Uterus (tissue), 2 donors: ENCODE results near the gene MOB3A.

Source experiments
- POLR2A ChIP-seq, 2 donors: fragments of 450-650 bp; IDR thresholded peaks; one replicate each; pipeline ENCODE4 v1.6.1; 2016; ENCODE audit warnings: antibody characterized with exemption in 2 of 2, mild to moderate bottlenecking in 1 of 2, moderate library complexity in 1 of 2
- TF ChIP-seq, protein P1 (sequence below), 4 experiments: fragments of 200-600 bp in 2 of 4; fragments of 450-650 bp in 2 of 4; sonication (generic) in 2 of 4; IDR thresholded peaks; one replicate each; pipeline ENCODE4 v1.5.1; 2016 to 2019; ENCODE audit warnings: antibody characterized with exemption in 4 of 4, mild to moderate bottlenecking in 2 of 4, moderate library complexity in 1 of 4

DNA sequence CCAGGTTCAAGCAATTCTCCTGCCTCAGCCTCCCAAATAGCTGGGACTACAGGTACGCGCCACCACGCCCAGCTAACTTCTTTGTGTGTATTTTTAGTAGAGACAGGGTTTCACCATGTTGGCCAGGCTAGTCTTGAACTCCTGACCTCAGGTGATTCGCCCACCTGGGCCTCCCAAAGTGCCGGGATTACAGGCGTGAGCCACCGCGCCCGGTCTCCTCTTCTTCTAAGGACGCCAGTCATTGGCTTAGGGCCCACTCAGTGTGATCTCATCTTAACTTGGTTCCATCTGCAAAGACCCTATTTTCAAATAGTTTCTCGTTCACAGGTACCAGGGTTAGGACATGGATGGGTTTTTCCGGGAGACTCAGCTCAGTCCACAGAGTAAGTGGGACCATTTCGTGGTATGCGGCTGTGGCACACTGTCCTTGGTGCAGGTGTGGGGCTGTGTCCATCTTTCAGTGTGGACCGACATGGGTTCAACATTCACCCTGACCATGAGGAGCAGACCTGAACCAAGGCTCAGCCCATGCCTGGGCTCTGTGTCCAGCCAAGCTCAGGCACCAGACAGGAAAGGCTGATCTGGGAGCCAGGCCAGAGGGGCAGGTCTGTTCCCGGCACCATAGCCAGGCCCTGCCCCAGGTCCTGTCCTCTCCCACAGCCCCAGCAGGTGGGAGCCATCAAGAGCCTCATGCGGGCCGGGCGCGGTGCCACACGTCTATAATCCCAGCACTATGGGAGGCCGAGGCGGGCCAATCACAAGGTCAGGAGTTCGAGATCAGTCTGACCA is 42.3 kb downstream of the MOB3A start:
- TF ChIP-seq, protein P1, sequence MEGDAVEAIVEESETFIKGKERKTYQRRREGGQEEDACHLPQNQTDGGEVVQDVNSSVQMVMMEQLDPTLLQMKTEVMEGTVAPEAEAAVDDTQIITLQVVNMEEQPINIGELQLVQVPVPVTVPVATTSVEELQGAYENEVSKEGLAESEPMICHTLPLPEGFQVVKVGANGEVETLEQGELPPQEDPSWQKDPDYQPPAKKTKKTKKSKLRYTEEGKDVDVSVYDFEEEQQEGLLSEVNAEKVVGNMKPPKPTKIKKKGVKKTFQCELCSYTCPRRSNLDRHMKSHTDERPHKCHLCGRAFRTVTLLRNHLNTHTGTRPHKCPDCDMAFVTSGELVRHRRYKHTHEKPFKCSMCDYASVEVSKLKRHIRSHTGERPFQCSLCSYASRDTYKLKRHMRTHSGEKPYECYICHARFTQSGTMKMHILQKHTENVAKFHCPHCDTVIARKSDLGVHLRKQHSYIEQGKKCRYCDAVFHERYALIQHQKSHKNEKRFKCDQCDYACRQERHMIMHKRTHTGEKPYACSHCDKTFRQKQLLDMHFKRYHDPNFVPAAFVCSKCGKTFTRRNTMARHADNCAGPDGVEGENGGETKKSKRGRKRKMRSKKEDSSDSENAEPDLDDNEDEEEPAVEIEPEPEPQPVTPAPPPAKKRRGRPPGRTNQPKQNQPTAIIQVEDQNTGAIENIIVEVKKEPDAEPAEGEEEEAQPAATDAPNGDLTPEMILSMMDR (IDR thresholded peaks at IDR 0.05): no peak
- peak; percentile 14 for TF ChIP-seq POLR2A (IDR thresholded peaks at IDR 0.05)
